BLaER1 treated with 17β-estradiol and CSF1 and Interleukin-3, amounts not matched to agents 10 nM and 100 nM (cell line): ENCODE measurements around the gene PLA2G4D.
A peak's percentile ranks its signal among the peaks of the same experiment; 100 is the strongest.
"Not testable (repeated sequence)": the region's sequence is repeated elsewhere in the genome, so short reads cannot be mapped to it uniquely, and the experiment has no call there.

Source experiments
- H3K27ac ChIP-seq, 11 experiments: shearing (Covaris generic); formaldehyde crosslinking; 2 replicates each; pipeline ENCODE4 v1.8.1; 2022
- H3K27me3 ChIP-seq, 11 experiments: shearing (Covaris generic); formaldehyde crosslinking; 2 replicates each; pipeline ENCODE4 v1.8.1; 2022
- H3K36me3 ChIP-seq, 11 experiments: shearing (Covaris generic); formaldehyde crosslinking; 2 replicates each; pipeline ENCODE4 v1.8.1; 2022
- H3K4me1 ChIP-seq, 10 experiments: shearing (Covaris generic); formaldehyde crosslinking; 2 replicates each; pipeline ENCODE4 v1.8.1; 2022
- H3K4me2 ChIP-seq, 11 experiments: shearing (Covaris generic); formaldehyde crosslinking; 2 replicates each; pipeline ENCODE4 v1.8.1; 2022
- H3K4me3 ChIP-seq, 10 experiments: shearing (Covaris generic); formaldehyde crosslinking; 2 replicates each; pipeline ENCODE4 v1.8.1; 2022
- H3K9ac ChIP-seq, 11 experiments: shearing (Covaris generic); formaldehyde crosslinking; 2 replicates each; pipeline ENCODE4 v1.8.1; 2022
- H3K9me3 ChIP-seq, 11 experiments: shearing (Covaris generic); formaldehyde crosslinking; replicated peaks in 1 of 11; 2 replicates each; pipeline ENCODE4 v1.8.1; 2022
- H4K20me1 ChIP-seq, 11 experiments: shearing (Covaris generic); formaldehyde crosslinking; 2 replicates each; pipeline ENCODE4 v1.8.1; 2022
- Cebpa-rat ChIP-seq, 11 experiments: shearing (Covaris generic); IDR thresholded peaks; 2 replicates each; pipeline ENCODE4 v1.8.1; 2022

The PLA2G4D gene

DNA sequence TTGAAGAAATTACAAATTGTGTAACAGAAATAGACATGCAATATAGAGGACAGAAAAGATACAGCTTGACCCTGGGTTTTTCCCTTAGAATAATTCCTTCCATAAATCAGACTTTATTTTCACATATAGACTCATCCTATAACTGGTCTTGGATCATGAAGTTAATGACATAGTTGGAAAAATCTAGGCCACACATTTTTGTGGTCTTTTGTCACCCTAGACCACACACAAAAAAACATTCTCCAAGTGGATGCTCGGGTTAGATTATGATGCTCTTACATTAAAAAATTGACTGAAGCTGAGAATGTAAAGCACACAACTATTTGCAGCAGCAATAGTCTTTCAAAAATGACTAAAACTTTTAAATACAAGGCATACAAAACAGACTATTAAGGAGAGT is 7.5 kb upstream of the PLA2G4D start:
- no peak for TF ChIP-seq Cebpa-rat (IDR thresholded peaks at IDR 0.05)
- no peaks in the 10 kb centered on the region for H3K27me3 ChIP-seq
- H3K36me3 ChIP-seq: no peaks in the 10 kb centered on the region
- no peak overlapping the region for H3K9ac ChIP-seq
- no peaks in the 10 kb centered on the region for H4K20me1 ChIP-seq
- H3K4me3 ChIP-seq: no peak overlapping the region
- peak overlapping the region in 4 of 11 experiments; percentile 49 to 80 (median 67); a peak in 5 of 22 replicates for H3K4me2 ChIP-seq
- H3K4me1 ChIP-seq: peaks cover 32 to 75% (median 57%) of the 10 kb centered on the region in 10 experiments
- H3K27ac ChIP-seq: no peak overlapping the region; a peak in 1 of 22 replicates
- H3K9me3 ChIP-seq: 0 out of 22 replicates have a peak, but pooled peaks cover 0 to 4% (median 0%) of the 10 kb centered on the region in 11 experiments

DNA sequence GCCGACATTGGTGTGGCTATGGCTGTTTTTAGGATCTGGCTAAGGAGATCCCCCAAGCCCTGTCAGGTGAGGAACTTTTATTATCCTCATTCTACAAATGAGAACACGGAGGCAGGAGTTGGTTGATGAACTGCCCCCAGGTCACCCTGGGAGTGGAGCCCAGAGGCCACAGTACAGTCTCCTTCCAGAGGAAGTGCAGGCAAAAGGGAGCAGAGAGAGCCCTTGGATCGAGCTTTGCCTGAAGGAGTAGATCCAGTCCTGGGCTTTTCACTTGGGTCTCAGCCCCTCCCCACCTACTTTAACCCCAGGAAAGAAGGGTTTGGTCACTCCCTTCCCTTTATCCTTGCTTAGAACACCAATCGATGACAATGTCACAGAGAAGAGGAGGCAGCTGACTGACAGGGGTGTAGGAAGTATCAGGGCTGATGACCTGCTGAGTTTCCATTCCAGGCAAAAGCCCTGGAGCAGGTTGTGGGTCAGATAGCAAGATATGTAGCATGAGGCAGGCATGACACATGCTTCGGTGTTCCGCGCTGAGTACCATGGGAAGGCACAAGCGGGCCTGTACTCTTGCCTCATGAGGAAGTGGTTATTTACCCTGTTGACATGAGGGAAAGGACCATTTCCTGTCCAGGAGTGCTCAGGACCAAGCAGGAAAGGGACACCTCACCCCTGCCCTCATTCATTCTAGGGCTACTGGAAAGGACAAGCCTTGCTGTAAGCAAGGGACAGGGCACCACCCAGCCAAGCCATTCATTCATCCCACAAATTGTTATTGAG is 5.8 kb upstream of the PLA2G4D start:
- no peak overlapping the region; a peak in 2 of 22 replicates for H3K9ac ChIP-seq
- H3K4me2 ChIP-seq: peak overlapping the region in 9 of 11 experiments; percentile 12 to 77 (median 59); a peak in 15 of 22 replicates
- H3K9me3 ChIP-seq: 0 out of 22 replicates have a peak, but pooled peaks cover 0 to 4% (median 0%) of the 10 kb centered on the region in 11 experiments

DNA sequence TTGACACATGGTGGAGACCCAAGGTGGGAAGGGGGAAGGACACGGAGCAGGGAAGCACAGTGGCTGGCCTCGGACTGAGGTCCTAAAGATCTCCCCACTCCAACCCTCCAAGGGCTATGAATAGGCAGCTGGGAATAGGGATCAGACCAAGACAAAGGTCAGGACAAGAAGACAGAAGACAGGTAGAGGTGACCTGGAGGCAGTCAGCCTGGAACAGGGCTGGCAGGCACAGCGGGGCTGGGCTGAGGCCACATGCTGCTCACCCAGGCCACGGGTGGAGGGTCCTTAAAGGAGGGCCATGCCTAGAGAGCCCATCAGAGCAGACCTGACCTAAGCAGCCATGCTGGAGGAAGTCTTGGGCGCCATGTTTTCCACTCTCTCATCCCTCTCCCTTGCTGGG is 2.7 kb upstream of the PLA2G4D start:
- H3K9me3 ChIP-seq: 0 out of 22 replicates have a peak, but pooled peaks cover 0 to 4% (median 0%) of the 10 kb centered on the region in 11 experiments
- H3K9ac ChIP-seq: no peak overlapping the region
- H3K27ac ChIP-seq: no peak overlapping the region
- H3K4me1 ChIP-seq: peaks cover 34 to 56% (median 43%) of the 10 kb centered on the region in 10 experiments
- peaks cover 0 to 5% (median 0%) of the 10 kb centered on the region in 11 experiments; a peak in 4 of 22 replicates for H4K20me1 ChIP-seq
- TF ChIP-seq Cebpa-rat (IDR thresholded peaks at IDR 0.05): no peak
- H3K4me3 ChIP-seq: no peak overlapping the region
- peaks cover 0 to 8% (median 0%) of the 10 kb centered on the region in 11 experiments; a peak in 1 of 22 replicates for H3K27me3 ChIP-seq
- no peak overlapping the region for H3K4me2 ChIP-seq
- no peaks in the 10 kb centered on the region for H3K36me3 ChIP-seq

More for the DNA sequence above, 5.8 kb upstream of the PLA2G4D start:
- no peaks in the 10 kb centered on the region for H3K36me3 ChIP-seq
- peaks cover 19 to 58% (median 44%) of the 10 kb centered on the region in 10 experiments for H3K4me1 ChIP-seq
- no peaks in the 10 kb centered on the region for H3K27me3 ChIP-seq
- peak overlapping the region in 5 of 11 experiments; percentile 16 to 56 (median 34); a peak in 6 of 22 replicates for H3K27ac ChIP-seq
- no peak for TF ChIP-seq Cebpa-rat (IDR thresholded peaks at IDR 0.05)
- 0 out of 22 replicates have a peak, but pooled peaks cover 0 to 3% (median 0%) of the 10 kb centered on the region in 11 experiments for H4K20me1 ChIP-seq
- H3K4me3 ChIP-seq: no peak overlapping the region

DNA sequence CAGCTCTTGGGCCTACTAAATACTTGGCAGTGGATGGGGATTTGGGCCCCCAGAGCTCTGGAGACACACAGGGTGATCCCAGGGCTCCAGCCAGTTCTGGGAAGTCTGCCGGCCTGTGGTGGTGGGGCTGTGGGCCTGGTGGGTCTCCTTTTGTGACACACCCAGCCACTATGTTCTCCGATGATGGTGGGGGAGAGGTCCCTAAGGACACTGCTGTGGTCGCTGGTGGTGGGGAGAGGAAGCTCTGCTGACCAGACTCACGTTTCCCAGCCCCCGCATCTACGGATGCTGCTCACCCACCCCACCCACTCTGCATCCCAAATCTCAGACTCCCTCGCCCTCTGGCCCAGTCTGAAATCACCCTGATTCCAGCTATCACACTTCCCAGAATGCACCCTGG is 396 bp downstream of the PLA2G4D start:
- Histone ChIP-seq H4K20me1 (peaks cover 0 to 5% (median 0%) of the 10 kb centered on the region in 11 experiments; a peak in 4 of 22 replicates), H3K27me3 (peaks cover 0 to 10% (median 0%) of the 10 kb centered on the region in 11 experiments; a peak in 1 of 22 replicates), H3K27ac (0 out of 22 replicates have a peak overlapping the region, but pooled peaks of 1 of the 11 experiments have one; percentile 10), H3K4me2 (peak overlapping the region; percentile 22 to 96 (median 89)), H3K4me3 (peak overlapping the region in 1 of 10 experiments; percentile 3; a peak in 1 of 20 replicates), H3K4me1 (peaks cover 23 to 56% (median 49%) of the 10 kb centered on the region in 10 experiments), H3K9ac (peak overlapping the region in 7 of 11 experiments; percentile 4 to 57 (median 26); a peak in 9 of 22 replicates), H3K36me3 (no peaks in the 10 kb centered on the region), H3K9me3 (0 out of 22 replicates have a peak, but pooled peaks cover 0 to 4% (median 0%) of the 10 kb centered on the region in 11 experiments)
- TF ChIP-seq Cebpa-rat (IDR thresholded peaks at IDR 0.05): no peak

DNA sequence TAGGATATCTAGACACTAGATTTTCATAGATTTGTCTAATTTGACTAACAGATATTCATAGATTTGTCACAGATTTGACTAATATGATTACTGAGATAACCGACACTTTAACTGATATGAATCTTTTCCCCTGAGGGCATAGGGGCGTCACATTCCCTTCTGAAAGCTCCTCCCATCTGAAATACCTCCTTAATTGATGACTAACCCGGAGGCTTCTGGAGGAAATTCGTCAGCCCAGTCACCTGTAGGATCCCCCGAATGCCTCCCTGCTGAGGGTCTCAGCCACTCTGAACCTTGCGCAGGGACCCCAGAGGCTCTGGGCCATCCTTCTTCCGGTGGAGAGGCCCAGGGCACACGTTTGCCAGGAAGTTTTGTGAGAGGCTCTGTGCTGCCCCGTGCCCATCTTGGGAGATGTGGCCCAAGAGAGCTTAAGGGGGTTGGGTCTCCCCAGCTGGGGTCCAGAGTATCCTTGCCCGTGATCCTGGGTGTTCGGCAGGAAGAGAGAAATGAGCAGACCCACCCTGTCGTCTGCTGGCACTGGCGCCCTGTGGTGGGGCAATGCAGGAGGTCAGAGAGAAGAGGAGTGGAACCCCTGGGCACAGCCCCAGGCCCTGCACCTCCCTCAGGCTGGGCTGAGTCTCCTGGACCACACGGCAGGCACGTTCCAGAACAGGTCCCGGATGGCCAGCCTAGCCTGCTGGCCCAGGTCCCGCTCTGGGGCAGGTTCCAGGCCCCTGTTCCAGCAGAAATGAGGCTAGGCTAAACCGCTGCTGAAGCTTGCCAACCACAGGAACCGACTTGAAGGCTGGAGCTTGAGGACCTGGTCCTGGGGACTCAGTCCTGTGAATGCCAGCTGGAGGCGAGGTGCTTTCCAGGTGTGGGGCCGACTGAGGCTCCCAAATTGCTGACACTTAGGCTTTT is 1.7 kb downstream of the PLA2G4D start:
- Histone ChIP-seq H3K4me2 (peak overlapping the region in 10 of 11 experiments; percentile 11 to 96 (median 90); a peak in 19 of 22 replicates), H3K36me3 (no peaks in the 10 kb centered on the region), H3K27me3 (peaks cover 0 to 12% (median 0%) of the 10 kb centered on the region in 11 experiments; a peak in 1 of 22 replicates), H3K27ac (no peak overlapping the region), H3K9ac (peak overlapping the region in 3 of 11 experiments; percentile 22 to 57 (median 42); a peak in 1 of 22 replicates), H3K4me3 (no peak overlapping the region), H3K9me3 (0 out of 22 replicates have a peak, but pooled peaks cover 0 to 4% (median 0%) of the 10 kb centered on the region in 11 experiments), H4K20me1 (peaks cover 0 to 5% (median 0%) of the 10 kb centered on the region in 11 experiments; a peak in 5 of 22 replicates), H3K4me1 (peaks cover 28 to 69% (median 61%) of the 10 kb centered on the region in 10 experiments)
- no peak for TF ChIP-seq Cebpa-rat (IDR thresholded peaks at IDR 0.05)

DNA sequence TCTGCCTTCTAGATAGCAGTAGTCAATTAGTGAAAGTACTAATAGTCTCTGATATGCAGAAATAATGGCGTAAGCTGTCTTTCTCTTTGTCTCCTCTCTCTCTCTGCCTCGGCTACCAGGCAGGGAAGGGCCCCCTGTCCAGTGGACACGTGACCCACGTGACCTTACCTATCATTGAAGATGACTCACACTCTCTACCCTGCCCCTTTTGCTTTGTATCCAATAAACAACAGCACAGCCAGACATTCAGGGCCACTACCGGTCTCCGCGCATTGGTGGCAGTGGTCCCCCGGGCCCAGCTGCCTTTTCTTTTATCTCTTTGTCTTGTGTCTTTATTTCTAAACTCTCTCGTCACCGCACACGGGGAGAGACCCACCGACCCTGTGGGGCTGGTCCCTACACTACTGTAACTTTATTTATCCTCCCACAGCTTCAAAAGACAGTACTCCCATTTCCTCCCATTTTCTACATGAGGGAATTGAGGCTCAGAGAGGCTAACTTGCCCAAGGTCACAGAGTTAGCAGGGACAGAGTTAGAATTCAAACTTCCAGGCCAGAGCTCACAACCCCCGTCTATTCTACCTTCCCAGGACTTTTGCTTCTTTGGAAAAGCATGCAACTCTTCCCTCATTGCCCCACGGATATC is 2.5 kb downstream of the PLA2G4D start:
- H3K36me3 ChIP-seq, H3K9ac ChIP-seq, H3K27ac ChIP-seq, H3K9me3 ChIP-seq, H4K20me1 ChIP-seq, H3K4me3 ChIP-seq: not testable (repeated sequence)
- Histone ChIP-seq H3K27me3 (peaks cover 0 to 12% (median 0%) of the 10 kb centered on the region in 11 experiments; a peak in 1 of 22 replicates), H3K4me2 (peak overlapping the region in 9 of 11 experiments; percentile 75 to 96 (median 90); a peak in 17 of 22 replicates), H3K4me1 (peaks cover 28 to 70% (median 61%) of the 10 kb centered on the region in 10 experiments)

DNA sequence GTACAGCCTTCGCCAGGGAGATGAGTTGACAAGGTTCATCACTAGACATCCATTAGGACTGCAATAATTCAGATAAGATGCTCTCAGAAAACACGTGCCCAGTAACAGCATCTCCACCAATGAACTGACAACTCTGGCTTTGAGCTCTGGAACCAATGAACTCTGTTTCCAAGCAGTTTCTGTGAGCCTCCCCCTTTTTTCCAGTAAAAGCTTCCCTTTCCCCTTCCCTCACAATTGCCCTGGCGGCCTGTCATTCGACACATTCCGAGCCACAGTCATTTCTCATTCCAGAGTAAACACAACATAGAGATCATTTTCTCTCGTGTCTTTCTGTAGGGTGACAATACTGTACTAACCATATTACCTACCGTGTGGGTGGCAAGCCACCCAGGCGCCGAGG is 3.6 kb downstream of the PLA2G4D start:
- Histone ChIP-seq H4K20me1 (peaks cover 0 to 5% (median 0%) of the 10 kb centered on the region in 11 experiments; a peak in 5 of 22 replicates), H3K27me3 (peaks cover 0 to 12% (median 0%) of the 10 kb centered on the region in 11 experiments; a peak in 1 of 22 replicates), H3K9ac (no peak overlapping the region), H3K4me1 (peaks cover 28 to 70% (median 61%) of the 10 kb centered on the region in 10 experiments), H3K4me3 (no peak overlapping the region), H3K27ac (no peak overlapping the region), H3K36me3 (no peaks in the 10 kb centered on the region), H3K9me3 (no peaks in the 10 kb centered on the region), H3K4me2 (peak overlapping the region in 1 of 11 experiments; percentile 34; a peak in 3 of 22 replicates)
- TF ChIP-seq Cebpa-rat (IDR thresholded peaks at IDR 0.05): no peak

DNA sequence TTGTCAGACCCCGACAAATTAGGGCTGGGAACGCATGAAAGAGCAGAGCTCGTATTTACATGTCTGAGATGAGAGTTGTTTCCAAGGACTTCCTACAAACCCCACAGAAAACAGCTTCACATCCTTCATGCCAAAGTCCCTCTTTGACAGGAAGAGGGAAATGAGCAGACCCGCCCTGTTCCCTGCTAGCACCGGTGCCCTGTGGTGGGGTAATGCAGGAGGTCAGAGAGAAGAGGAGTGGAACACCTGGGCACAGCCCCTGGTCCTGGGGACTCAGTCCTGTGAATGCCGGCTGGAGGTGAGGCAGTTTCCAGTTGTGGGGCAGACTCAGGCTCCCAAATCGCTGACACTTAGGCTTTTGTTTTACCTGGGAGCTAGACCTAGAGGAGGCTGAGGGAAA is 4.0 kb downstream of the PLA2G4D start:
- Histone ChIP-seq H3K27me3 (peaks cover 0 to 12% (median 0%) of the 10 kb centered on the region in 11 experiments; a peak in 1 of 22 replicates), H3K4me3 (no peak overlapping the region), H3K27ac (no peak overlapping the region), H4K20me1 (peaks cover 0 to 5% (median 0%) of the 10 kb centered on the region in 11 experiments; a peak in 5 of 22 replicates), H3K9me3 (no peaks in the 10 kb centered on the region), H3K4me1 (peaks cover 28 to 68% (median 61%) of the 10 kb centered on the region in 10 experiments), H3K36me3 (no peaks in the 10 kb centered on the region), H3K4me2 (peak overlapping the region in 4 of 11 experiments; percentile 10 to 34 (median 16); a peak in 4 of 22 replicates), H3K9ac (no peak overlapping the region)
- no peak for TF ChIP-seq Cebpa-rat (IDR thresholded peaks at IDR 0.05)
